Choroid plexus epithelial cell (primary cell): ENCODE results near the gene FUNDC2.
A peak's percentile ranks its signal among the peaks of the same experiment; 100 is the strongest.

Source experiments
- DNase-seq: peaks from one replicate; pipeline ENCODE4 v3.0.0-alpha.2; 2010; ENCODE audit warnings: low read depth
- H3K4me3 ChIP-seq: 2 replicates; pipeline ENCODE4 v1.5.1; 2011; ENCODE audit warnings: low read depth, mild to moderate bottlenecking, control low read depth, low read length, moderate library complexity
- TF ChIP-seq, protein P1 (sequence below): conservative IDR thresholded peaks from 2 replicates; pipeline ENCODE4 v1.5.1; 2011; ENCODE audit warnings: low read depth, mild to moderate bottlenecking, control low read depth, inconsistent platforms, low read length, moderate library complexity

Gene FUNDC2

DNA sequence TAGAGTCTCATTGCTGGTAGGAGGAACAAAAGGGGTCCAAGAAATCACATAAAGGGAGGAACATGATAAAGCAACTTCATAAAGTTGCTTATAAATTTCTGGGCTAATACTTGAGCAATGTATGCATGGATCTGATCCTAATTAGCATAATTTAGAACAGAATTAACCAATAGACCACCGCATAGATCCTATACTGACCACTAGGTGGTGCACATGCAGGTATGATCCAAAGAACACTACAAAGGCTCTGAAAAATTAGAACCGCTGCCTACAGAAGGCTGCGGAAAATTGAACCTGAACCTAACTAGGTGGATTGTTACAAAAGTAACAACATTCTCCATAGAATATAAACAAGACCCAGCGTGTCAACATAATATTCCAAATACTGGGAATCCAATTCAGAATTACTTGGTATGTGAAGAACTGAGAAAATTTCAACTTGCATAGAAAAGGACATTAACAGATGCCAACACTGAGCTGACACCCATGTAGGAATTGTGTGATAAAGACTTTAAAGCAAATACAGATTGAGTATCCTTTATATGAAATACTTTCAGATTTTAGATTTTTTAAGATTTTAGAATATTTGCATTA is 67.9 kb downstream of the FUNDC2 start:
- TF ChIP-seq, protein P1, sequence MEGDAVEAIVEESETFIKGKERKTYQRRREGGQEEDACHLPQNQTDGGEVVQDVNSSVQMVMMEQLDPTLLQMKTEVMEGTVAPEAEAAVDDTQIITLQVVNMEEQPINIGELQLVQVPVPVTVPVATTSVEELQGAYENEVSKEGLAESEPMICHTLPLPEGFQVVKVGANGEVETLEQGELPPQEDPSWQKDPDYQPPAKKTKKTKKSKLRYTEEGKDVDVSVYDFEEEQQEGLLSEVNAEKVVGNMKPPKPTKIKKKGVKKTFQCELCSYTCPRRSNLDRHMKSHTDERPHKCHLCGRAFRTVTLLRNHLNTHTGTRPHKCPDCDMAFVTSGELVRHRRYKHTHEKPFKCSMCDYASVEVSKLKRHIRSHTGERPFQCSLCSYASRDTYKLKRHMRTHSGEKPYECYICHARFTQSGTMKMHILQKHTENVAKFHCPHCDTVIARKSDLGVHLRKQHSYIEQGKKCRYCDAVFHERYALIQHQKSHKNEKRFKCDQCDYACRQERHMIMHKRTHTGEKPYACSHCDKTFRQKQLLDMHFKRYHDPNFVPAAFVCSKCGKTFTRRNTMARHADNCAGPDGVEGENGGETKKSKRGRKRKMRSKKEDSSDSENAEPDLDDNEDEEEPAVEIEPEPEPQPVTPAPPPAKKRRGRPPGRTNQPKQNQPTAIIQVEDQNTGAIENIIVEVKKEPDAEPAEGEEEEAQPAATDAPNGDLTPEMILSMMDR = peak; percentile 58
- no peak overlapping the region for H3K4me3 ChIP-seq
- peak; percentile 55 for DNase-seq

DNA sequence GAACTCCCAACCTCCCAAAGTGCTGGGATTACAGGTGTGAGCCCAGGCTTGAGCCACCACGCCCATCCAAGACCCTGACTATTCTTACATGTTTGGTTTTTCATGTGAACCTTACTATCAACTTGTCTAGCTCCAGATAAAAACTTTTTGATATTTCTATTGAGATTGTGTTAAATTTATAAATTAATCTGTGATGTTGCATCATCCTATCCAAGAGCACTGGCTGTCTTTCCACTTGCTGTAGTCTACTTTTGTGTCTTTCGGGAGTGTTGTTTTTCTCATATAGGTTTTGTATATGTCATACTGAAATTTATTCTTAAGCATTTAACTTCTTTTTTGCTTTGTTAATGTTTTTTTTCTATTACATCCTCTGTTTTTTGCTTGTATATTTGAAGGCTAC is 79.3 kb downstream of the FUNDC2 start:
- no peak overlapping the region for H3K4me3 ChIP-seq
- TF ChIP-seq, protein P1 = no peak
- DNase-seq = no peak

DNA sequence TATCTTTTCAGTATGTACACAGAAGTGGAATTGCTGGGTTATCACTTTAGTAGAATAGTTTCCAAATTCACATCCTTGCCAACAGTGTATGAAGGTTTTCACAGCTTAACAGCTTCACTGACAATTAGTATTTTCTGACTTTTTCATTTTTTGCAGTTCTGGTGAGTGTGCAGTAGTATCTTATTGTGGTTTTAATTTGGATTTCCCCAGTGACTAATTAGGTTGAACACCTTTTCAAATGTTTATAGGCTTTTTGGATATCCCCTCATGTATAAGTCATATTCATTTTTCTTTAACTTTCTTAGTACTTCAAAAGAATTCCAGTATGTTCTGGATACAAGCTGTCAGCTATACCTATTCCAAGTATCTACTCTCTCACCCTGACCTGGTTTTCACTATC is 81.8 kb downstream of the FUNDC2 start:
- TF ChIP-seq, protein P1 = no peak
- H3K4me3 ChIP-seq = no peak overlapping the region
- no peak for DNase-seq
